IPS-18c (cell line): ENCODE data around the gene C22orf42.

ENCODE experiments used
- H3K4me3 ChIP-seq: 2 replicates; pipeline ENCODE4 v1.7.0; 2013; ENCODE audit warnings: low read depth, mild to moderate bottlenecking, low read length, moderate library complexity; ENCODE audit not compliant: insufficient read depth
- H3K9me3 ChIP-seq: one replicate; pipeline ENCODE4 v1.6.1; 2013; ENCODE audit warnings: mild to moderate bottlenecking, low read length, moderate library complexity; ENCODE audit not compliant: control insufficient read depth, insufficient read depth

C22orf42 gene, protein sequence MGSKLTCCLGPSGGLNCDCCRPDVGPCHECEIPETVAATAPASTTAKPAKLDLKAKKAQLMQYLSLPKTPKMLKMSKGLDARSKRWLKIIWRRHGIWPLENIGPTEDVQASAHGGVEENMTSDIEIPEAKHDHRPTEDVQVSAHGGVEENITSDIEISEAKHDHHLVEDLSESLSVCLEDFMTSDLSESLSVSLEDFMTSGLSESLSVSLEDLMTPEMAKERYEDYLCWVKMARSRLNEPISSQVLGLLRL

DNA sequence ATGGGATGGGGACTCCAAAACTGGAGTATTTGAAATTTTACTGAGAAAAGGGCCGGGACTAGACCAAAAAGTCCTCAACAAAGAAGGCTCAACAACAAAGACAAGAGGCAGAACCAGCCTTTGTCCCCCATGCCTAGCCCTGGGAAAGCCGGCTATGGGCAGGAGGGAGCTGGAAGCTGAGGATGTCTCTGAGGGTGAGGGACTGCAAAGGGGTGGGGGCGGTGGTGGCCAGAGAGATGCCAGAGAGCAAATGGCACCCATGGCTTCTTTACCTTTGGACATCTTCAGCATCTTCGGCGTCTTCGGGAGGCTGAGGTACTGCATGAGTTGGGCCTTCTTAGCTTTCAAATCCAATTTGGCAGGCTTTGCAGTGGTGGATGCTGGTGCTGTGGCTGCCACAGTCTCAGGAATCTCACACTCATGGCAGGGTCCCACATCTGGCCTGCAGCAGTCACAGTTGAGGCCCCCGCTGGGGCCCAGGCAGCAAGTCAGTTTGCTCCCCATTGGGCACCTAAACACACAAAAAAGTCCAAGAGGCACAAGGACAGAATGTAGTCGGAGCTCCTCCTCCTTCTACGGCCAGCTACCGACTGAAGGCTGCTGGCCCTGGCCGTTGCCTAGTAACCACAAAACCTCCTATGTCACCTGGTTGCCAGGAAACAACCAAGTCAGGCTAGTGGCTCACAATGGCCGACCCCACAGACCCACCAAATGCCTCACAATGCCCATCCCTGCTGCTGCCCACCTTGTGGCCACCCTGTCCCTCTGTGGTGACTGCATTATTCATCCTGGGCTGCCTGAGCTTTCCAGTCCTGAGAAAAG, at the start of gene C22orf42:
Gene C22orf42 (minus strand): TSS at position 592 of the 822 bp plus-strand sequence. CDS start 88 bp downstream, at position 504.
- no peak within 1 kb of the TSS for H3K4me3 ChIP-seq
- H3K9me3 ChIP-seq: no peaks in the 10 kb centered on the region

DNA sequence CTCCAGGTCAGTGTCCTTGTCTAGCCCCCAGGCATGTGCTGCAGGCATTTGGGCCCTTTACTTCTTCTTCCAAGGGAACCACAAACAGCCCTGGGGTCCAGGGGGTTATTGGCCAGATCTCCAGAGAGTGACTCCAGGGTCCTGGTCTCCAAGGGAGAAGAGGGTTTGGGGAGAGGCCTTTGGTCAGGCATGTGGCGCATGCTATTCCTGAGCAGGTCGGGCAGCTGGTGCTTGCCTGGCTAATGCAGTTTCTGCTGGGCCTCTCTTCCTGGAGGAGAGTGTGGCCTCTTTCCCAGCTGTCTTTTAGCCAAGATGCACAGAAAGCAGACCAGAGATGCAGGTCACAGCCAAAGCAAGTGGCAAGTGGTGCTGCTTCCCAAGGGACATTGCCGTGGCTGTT, 49.6 kb upstream of the C22orf42 start:
- Histone ChIP-seq H3K4me3 (no peak overlapping the region), H3K9me3 (peaks cover 3% of the 10 kb centered on the region)

DNA sequence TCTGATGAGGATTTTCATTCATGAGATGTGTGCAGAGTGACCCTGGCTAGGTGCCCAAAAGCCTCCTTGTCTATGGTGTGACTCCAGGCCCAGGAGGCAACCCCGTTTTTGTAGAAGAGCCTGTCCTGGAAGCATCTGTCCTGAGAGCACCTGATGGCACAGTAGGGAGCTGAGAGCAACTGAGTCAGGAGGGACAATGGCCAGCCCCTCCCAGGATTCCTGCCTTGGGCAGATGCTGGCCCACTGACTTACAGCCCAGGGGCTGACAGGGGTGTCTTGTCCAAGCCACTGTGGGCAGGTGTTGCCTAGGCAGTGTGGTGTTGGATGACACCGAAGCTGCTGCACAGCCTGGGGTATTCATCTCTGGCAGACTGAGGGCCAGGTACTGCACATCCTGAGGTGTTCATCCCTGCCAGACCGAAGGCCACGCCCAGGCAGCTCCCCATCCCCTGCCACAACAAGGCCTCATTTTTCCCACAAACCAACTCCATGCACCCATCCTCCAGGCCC, 48.9 kb upstream of the C22orf42 start:
- no peak overlapping the region for H3K4me3 ChIP-seq
- H3K9me3 ChIP-seq: peaks cover 3% of the 10 kb centered on the region

DNA sequence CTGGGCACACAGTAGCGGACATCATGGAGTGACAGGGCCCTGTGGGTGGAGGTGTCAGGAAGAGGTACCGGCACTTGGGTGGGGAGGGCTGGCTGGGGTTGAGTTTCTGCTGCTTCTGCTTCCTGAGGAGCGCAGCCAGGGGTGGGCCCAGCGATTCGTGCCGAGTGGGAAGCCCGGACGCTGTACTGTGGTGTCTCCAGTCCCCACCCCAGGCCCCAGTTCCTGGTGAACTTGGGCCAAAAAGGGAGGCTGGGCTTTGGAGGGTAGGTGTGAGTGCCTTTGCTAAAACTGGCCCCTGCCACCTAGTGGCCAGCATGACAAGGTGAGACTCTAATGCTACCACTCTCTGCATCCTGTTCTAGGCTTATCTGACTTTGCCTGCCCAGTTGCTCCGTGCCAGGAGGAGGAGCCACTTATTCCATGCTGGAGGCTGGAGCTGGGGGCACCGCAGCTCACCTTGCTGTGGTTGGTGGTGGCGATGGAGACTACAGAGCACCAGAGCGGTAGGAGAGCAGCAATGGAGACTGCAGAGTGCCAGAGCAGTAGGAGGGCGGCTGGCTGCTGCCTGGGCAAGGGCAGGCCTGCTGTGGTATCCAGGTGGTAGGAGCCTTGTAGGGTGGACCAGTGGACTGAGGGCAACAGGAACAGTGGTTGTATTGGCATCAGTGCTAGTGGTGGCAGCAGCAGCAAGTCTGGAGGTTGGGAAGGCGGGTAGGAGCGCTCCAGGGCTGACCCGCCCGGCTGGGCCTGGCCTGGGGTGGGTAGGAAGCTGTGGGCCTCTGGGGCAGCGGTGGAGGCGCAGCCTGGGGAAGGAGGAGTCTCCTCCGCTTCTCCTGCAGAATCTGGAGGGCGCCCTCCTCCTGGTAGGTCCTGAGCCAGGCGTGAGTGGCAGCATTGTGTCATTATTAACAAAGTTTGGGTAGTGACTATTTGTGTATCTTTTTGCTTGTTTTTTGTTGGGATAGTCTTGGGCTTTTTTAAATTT, 48.0 kb upstream of the C22orf42 start:
- Histone ChIP-seq H3K9me3 (peaks cover 3% of the 10 kb centered on the region), H3K4me3 (no peak overlapping the region)

DNA sequence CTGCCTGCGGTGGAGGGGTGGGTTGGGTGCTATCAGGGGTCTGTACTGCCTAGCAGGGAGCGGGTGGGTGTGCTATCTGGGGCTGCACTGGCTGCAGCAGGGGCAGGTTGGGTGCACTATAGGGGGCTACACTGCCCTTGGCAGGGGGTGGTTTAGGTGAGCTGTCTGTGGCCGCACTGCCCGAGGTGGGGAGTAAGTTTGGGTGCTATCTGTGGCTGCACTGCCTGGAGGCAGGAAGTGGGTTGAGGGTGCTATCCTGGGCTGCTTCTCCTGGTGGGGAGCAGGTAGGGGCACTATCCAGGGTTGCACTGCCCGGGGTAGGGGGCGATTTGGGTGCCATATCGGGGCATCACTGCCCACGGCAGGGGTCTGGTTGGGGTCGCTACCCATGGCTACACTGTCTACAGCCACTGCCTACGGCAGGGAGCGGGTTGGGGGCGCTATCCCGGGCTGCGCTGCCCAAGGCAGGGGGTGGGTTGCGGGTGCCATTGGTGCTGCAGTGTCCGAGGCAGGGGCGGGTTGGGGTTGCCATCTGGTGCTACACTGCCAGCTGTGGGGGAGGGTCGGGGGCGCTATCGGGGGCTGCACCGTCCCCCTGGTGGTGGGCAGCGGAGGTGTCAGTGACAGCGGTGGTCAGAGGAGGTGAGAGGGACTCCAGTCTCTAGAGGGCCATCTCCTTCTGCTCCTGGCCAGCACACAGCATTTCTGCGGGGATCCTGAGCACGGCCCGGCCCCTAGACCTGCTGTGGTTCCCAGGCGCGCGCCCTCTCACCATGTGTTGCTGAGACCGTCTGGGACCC, 47.1 kb upstream of the C22orf42 start:
- peaks cover 3% of the 10 kb centered on the region for H3K9me3 ChIP-seq
- H3K4me3 ChIP-seq: no peak overlapping the region

DNA sequence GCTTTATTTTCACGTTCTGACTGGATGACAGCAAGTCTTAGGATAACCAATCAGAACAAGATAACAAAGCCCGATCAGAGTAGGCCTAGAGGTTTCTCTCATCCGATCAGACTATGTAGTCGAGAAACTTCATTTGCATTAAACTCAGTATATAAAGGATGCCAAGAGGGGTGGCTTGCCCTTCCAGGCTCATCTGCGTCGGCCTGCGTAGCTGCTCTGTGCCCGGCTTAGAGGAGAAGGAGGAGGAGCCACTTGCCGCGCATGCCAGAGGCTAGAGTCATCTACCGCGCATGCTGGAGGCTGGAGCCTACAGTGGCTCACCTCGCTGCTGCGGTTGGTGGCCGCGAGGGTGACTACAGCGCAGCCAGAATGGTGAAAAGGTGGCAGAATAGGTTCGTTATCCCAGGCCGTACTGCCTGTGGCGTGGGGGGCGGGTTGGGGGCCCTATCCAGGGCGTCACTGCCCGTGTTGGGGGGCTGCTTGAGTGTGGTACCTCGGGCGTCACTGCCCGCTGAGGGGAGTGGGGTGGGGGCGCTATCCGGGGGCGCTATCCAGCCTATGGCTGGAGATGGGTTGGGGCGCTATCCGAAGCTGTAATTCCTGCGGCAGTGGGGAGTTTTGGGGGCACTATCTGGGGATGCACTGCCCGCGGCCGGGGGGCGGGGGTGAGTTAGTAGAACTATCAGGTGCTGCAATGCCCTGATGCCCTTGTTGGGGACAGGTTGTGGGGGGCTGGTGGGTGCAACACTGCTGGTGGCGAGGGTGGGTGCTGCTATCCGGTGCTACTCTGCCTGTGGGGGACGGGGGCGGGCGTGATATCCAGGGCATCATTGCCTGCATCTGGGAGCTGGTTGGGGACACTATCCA, 46.0 kb upstream of the C22orf42 start, which contains the start of gene RFPL2:
Gene RFPL2 (minus strand): TSS at position 218 of the 867 bp plus-strand sequence. CDS start 2,622 bp downstream, outside the sequence.
- Histone ChIP-seq H3K9me3 (peaks cover 3% of the 10 kb centered on the region), H3K4me3 (peak within 1 kb of the TSS; percentile 36)

DNA sequence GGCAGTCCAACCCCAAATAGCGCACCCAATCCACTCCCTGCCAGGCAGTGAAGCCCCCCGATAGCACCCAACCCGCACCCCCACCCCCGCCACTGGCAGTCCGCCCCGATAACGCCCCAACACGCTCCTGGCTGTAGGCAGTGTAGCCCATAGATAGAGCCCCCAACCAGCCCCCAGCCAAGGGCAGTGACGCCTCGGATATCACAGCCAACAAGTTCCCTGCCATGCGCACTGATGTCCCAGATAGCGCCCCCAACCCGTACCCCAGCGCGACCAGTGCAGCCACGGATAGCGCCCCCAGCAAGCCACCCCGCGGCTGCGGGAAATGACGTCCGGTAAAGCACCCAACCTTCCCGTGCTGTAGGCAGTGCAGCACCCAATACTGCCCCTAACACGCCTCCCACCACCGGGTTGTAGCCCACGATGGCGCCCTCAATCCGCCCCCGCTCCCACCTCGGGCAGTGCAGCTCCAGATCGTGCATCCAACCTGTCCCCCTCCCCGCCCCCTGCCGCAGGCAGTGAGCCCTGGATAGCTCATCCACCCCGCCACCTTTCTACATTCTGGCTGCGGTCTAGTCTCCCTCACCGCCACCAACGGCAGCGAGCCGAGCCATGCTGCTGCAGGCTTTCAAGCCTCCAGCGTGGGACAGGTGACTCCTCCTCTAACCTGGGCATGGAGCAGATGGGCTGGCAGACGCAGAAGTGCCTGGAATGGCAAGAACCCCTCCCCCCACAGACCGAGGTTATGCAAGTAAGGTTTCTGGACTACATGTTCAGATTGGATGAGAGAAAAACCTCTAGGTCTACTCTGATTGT, 45.1 kb upstream of the C22orf42 start:
- Histone ChIP-seq H3K4me3 (peak overlapping the region; percentile 36), H3K9me3 (peaks cover 3% of the 10 kb centered on the region)

DNA sequence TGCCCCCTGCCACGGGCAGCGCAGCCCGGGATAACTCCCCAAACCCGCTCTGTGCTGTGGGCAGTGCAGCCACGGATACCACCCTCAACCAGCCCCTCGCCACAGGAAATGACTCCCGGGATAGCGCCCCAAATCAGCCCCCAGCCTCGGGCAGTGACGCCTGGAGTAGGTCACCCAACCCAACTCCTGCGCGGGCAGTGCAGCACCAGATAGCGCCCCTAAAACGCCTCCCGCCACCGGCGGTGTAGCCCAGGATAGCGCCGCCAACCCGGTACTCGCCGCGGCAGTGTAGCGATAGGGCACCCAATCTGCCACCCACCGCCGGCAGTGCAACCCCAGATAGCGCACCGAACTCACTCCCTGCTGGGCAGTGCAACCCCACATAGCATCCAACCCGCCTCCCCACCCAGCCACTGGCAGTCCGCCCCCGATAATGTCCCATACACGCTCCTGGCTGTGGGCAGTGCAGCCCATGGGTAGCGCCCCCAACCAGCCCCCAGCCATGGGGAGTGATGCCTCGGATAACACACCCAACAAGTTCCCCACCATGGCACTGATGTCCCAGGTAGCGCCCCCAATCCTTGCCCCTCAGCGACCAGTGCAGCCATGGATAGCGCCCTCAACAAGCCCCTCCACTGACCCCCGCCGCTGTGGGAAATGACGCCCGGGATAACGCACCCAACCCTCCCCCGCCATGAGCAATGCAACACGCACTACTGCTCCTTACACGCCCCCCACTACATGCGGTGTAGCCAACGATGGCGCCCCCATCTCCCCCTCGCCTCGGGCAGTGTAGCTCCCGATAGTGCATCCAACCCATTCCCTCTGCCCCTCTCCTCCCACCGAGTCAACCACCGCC, 44.3 kb upstream of the C22orf42 start:
- Histone ChIP-seq H3K4me3 (peak overlapping the region; percentile 36), H3K9me3 (peaks cover 3% of the 10 kb centered on the region)

DNA sequence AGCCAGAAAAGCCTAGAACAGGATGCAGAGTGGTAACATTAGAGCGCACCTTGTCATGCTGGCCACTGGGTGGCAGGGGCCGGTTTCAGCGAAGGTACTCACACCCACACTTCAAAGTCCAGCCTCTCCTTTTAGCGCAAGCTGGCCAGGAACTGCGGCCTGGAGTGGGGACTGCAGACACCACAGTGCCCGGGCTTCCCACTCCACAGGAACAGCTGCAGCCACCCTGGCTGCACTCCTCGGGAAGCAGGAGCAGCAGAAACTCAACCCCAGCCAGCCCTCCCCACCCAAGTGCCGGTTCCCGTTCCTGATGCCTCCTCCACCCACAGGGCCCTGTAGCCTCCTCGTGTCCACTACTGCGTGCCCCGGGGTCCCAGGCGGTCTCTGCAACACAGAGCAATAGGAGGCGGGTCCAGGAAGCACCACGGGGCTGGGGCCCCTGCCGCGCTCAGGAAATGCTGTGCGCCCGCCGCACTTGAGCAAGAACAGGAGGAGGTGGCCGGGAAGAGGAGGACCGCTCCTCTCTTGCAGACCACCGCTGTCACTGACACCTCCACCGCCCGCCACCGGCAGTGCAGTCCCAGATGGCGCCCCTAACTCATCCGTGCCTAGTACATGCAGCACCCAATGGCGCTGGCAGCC, 43.6 kb upstream of the C22orf42 start:
- Histone ChIP-seq H3K4me3 (peak overlapping the region; percentile 36), H3K9me3 (peaks cover 3% of the 10 kb centered on the region)

DNA sequence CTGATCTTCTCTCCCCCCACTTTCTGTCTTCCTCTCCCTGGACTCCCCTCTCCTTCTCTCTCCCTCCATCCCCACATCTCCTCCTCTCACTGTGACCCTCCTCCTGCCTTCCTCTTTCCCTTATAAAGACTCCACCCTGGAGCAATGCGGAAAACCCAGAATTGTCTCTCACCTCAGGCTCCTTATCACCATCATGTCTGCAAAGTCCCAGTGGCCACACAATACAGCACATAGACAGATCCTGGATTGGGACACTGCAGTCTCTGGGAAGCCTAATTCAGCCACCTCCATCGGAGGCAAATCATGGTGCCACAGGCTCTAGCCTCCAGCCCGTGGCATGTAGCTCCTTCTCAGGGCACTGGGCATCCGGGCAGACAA, 43.0 kb upstream of the C22orf42 start:
- H3K4me3 ChIP-seq: peak overlapping the region; percentile 36; the same call in 1 of the 2 replicates
- peaks cover 3% of the 10 kb centered on the region for H3K9me3 ChIP-seq

DNA sequence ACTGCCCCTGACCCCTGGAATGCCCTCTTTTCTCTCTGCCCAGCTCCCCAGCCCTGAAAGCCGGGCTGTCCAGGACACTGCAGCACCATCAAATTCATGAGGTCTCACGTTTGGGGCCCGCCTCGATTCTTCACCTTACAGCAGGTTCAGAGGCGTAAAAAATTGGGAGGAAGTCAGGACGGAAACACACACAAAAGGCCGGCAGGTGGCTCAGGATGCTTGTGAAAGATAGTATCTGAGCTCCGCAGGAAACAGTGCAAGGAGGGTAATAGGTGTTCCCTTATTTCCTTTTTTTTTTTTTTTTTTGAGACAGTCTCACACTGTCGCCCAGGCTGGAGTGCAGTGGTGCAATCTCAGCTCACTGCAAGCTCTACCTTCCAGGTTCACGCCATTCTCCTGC, 41.6 kb upstream of the C22orf42 start:
- Histone ChIP-seq H3K9me3 (peaks cover 3% of the 10 kb centered on the region), H3K4me3 (no peak overlapping the region)

DNA sequence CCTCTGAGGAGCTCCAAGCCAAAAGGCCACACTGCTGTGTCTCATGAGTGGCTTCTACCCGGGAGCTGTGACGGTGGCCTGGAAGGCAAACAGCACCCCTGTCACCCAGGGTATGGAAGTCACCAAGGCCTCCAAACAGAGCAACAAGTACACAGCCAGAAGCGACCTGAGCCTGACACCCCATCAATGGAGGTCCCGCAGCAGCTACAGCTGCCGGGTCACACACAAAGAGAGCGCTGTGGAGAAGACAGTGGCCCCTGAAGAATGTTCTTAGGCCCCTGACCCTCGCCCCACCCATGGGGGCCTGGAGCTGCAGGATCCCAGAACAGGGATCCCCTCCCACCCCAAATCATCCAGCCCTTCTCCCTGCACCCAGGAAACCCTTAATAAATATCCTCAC, 40.9 kb upstream of the C22orf42 start:
- Histone ChIP-seq H3K9me3 (peaks cover 3% of the 10 kb centered on the region), H3K4me3 (no peak overlapping the region)

DNA sequence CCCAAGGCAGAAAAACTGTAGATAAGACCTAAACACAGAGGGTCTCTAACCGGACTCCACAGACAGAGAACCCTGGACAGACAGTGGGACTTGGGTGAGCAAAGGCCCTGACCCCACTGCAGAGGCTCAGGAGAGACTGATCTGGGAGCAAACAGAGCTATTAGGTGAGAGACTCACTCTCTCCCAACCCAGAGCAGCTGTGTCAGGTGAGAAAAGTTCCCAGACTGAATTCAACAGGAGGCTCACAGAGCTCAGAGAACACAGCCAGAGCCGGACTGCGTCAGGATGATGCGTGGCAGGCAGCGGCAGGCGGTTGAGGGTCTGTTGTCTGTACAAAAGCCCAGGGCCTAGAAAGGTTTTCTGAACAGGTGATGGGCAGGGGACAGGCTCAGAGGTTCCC, 40.2 kb upstream of the C22orf42 start:
- H3K4me3 ChIP-seq: no peak overlapping the region
- H3K9me3 ChIP-seq: peaks cover 3% of the 10 kb centered on the region
